Fibroblast of lung (primary cell): ENCODE measurements around the gene ELP2. TPM values are rescaled to one million over a fixed set of nuclear protein-coding genes. Genes with fewer than 3 reads are reported as not detected.

ENCODE experiments used
- DNase-seq, 2 donors: peaks; one replicate each; pipeline versions ENCODE4 v3.0.0 to v3.0.0-alpha.2; 2010; ENCODE audit warnings: low read depth in 2 of 2
- H2AFZ ChIP-seq: 2 replicates; pipeline ENCODE4 v1.5.1; 2012; ENCODE audit warnings: low read length, control low read depth, inconsistent platforms
- H3K27ac ChIP-seq: 2 replicates; pipeline ENCODE4 v1.5.1; 2011; ENCODE audit warnings: low read length, control low read depth; ENCODE audit not compliant: insufficient read depth
- H3K27me3 ChIP-seq: 2 replicates; pipeline ENCODE4 v1.5.1; 2011; ENCODE audit warnings: mild to moderate bottlenecking, low read length; ENCODE audit not compliant: control insufficient read depth, insufficient read depth
- H3K36me3 ChIP-seq: 2 replicates; pipeline ENCODE4 v1.5.1; 2011; ENCODE audit warnings: low read length; ENCODE audit not compliant: control insufficient read depth, insufficient read depth
- H3K4me1 ChIP-seq: 2 replicates; pipeline ENCODE4 v1.5.1; 2011; ENCODE audit warnings: low read length; ENCODE audit not compliant: control insufficient read depth, insufficient read depth; ENCODE audit errors: extremely low read depth
- H3K4me2 ChIP-seq: 2 replicates; pipeline ENCODE4 v1.5.1; 2011; ENCODE audit warnings: low read length, control low read depth; ENCODE audit not compliant: insufficient read depth; ENCODE audit errors: extremely low read depth
- H3K4me3 ChIP-seq, 4 experiments: fragments of 200-600 bp in 1 of 4; sonication (generic) in 1 of 4; replicated peaks in 1 of 4; 2 replicates each; pipeline ENCODE4 v1.5.1; 2011 to 2016; ENCODE audit warnings: low read length in 4 of 4, low read depth in 3 of 4, mild to moderate bottlenecking in 3 of 4, control low read depth in 2 of 4, inconsistent platforms in 1 of 4, mixed read lengths in 1 of 4; ENCODE audit not compliant: insufficient read depth in 1 of 4; ENCODE audit errors: control extremely low read depth in 1 of 4
- H3K79me2 ChIP-seq: 2 replicates; pipeline ENCODE4 v1.5.1; 2012; ENCODE audit warnings: mild to moderate bottlenecking, low read length, inconsistent platforms; ENCODE audit not compliant: control insufficient read depth, insufficient read depth
- H3K9ac ChIP-seq: 2 replicates; pipeline ENCODE4 v1.5.1; 2011; ENCODE audit warnings: mild to moderate bottlenecking, low read length, control low read depth; ENCODE audit not compliant: insufficient read depth
- H3K9me3 ChIP-seq: 2 replicates; pipeline ENCODE4 v1.5.1; 2012; ENCODE audit warnings: low read depth, low read length; ENCODE audit not compliant: control insufficient read depth, insufficient read depth
- H4K20me1 ChIP-seq: 2 replicates; pipeline ENCODE4 v1.5.1; 2011; ENCODE audit warnings: low read length; ENCODE audit not compliant: control insufficient read depth, insufficient read depth; ENCODE audit errors: extremely low read depth
- CTCF ChIP-seq, 2 donors: IDR thresholded peaks in 1 of 2; conservative IDR thresholded peaks in 1 of 2; 1 replicate in 1 of 2; 2 replicates in 1 of 2; pipeline ENCODE4 v1.5.1; 2011 to 2012; ENCODE audit warnings: low read length in 2 of 2, control low read depth in 1 of 2, inconsistent platforms in 1 of 2, low read depth in 1 of 2, mild to moderate bottlenecking in 1 of 2
- EZH2 ChIP-seq: IDR thresholded peaks from 2 replicates; pipeline ENCODE4 v1.5.1; 2012; ENCODE audit warnings: low read length, control low read depth, mild to moderate bottlenecking; ENCODE audit errors: missing control alignments
- polyA plus RNA-seq, 2 donors: library from polyadenylated mRNA; depleted of rRNA in 1 of 2; stranded (reverse) in 1 of 2; unstranded in 1 of 2; fragments of >200 nt; gene quantifications; 2 replicates each; pipeline ENCODE4 v1.2.1, GENCODE V29; 2011 to 2012; ENCODE audit warnings: missing spikeins in 1 of 2
- total RNA-seq: library from RNA; depleted of rRNA; stranded (reverse); fragments of >200 nt; gene quantifications from 2 replicates; pipeline ENCODE4 v1.2.1, GENCODE V29; 2014

Gene ELP2
- total and polyA plus RNA-seq, 2 donors (not counting 1 experiment from before 2014, with no cell fraction given), result 96.6 to 309 TPM

GRCh38 chr18:36183987-36184386 is 54.3 kb downstream of the ELP2 start:
- TF ChIP-seq CTCF (conservative IDR thresholded peaks at IDR 0.05 in 1 of 2, IDR thresholded peaks at IDR 0.05 in 1 of 2; ENCODE audit: low read depth in 1 of 2, low read length in 2 of 2), result no peak
- no peak for TF ChIP-seq EZH2

GRCh38 chr18:36185157-36185556 is 55.5 kb downstream of the ELP2 start:
- Histone ChIP-seq H3K36me3 (no peaks in the 10 kb centered on the region), H3K27ac (no peak overlapping the region), H3K79me2 (no peaks in the 10 kb centered on the region), H2AFZ (no peak overlapping the region), H3K4me1 (peaks cover under 1% of the 10 kb centered on the region), H3K4me3 (no peak overlapping the region), H4K20me1 (no peaks in the 10 kb centered on the region), H3K27me3 (no peaks in the 10 kb centered on the region), H3K9me3 (no peaks in the 10 kb centered on the region), H3K9ac (no peak overlapping the region), H3K4me2 (no peak overlapping the region)
- DNase-seq, result no peak
- TF ChIP-seq EZH2 (no peak), CTCF (conservative IDR thresholded peaks at IDR 0.05 in 1 of 2, IDR thresholded peaks at IDR 0.05 in 1 of 2; ENCODE audit: low read depth in 1 of 2, low read length in 2 of 2) (no peak)

More at GRCh38 chr18:36183987-36184386, 54.3 kb downstream of the ELP2 start:
- Histone ChIP-seq H3K27me3 (no peaks in the 10 kb centered on the region), H3K36me3 (no peaks in the 10 kb centered on the region), H3K27ac (no peak overlapping the region), H4K20me1 (no peaks in the 10 kb centered on the region), H3K4me2 (no peak overlapping the region), H3K79me2 (no peaks in the 10 kb centered on the region), H3K9me3 (no peaks in the 10 kb centered on the region), H3K4me3 (no peak overlapping the region), H3K4me1 (peaks cover 7% of the 10 kb centered on the region), H2AFZ (no peak overlapping the region), H3K9ac (no peak overlapping the region)
- DNase-seq, result no peak

GRCh38 chr18:36185901-36186460 is 56.3 kb downstream of the ELP2 start:
- no peak overlapping the region for H3K27ac ChIP-seq
- H3K9me3 ChIP-seq, result no peaks in the 10 kb centered on the region
- DNase-seq, result no peak
- H2AFZ ChIP-seq, result no peak overlapping the region
- H3K9ac ChIP-seq, result no peak overlapping the region
- H3K4me2 ChIP-seq, result peak overlapping the region; percentile 97
- no peak for TF ChIP-seq EZH2
- no peak for TF ChIP-seq CTCF (conservative IDR thresholded peaks at IDR 0.05 in 1 of 2, IDR thresholded peaks at IDR 0.05 in 1 of 2; ENCODE audit: low read depth in 1 of 2, low read length in 2 of 2)
- peak overlapping the region in 1 of 4 experiments; percentile 91 for H3K4me3 ChIP-seq
- no peaks in the 10 kb centered on the region for H3K4me1 ChIP-seq
- no peaks in the 10 kb centered on the region for H3K27me3 ChIP-seq
- no peaks in the 10 kb centered on the region for H3K79me2 ChIP-seq
- H3K36me3 ChIP-seq, result no peaks in the 10 kb centered on the region
- no peaks in the 10 kb centered on the region for H4K20me1 ChIP-seq
